OCI-LY7 (cell line): ENCODE measurements around the gene RPGRIP1L.

Experiments used
- CTCF ChIP-seq: fragments of 200-600 bp; sonication (generic); conservative IDR thresholded peaks from 2 replicates; pipeline ENCODE4 v1.5.1; 2014; ENCODE audit warnings: mild to moderate bottlenecking, antibody characterized with exemption, low read length, moderate library complexity, mixed read lengths
- EZH2phosphoT487 ChIP-seq: fragments of 200-600 bp; sonication (generic); IDR thresholded peaks from 2 replicates; pipeline ENCODE4 v1.6.1; 2018; ENCODE audit warnings: low read depth, borderline replicate concordance, mild to moderate bottlenecking, mixed run types, antibody characterized with exemption, low read length, moderate library complexity, mixed read lengths

- TF ChIP-seq CTCF (no peak), EZH2phosphoT487 (no peak)
These were observed 32.6 kb upstream of the RPGRIP1L start for GRCh38 chr16:53736297-53736696.
